Epithelial cell of prostate (primary cell): ENCODE measurements around the gene CDK17.

Source experiments
- DNase-seq: peaks from one replicate; pipeline ENCODE4 v3.0.0-alpha.2; 2011; ENCODE audit warnings: low read depth, low spot score
- H3K27ac ChIP-seq: fragments of 450-650 bp; 2 replicates; pipeline ENCODE4 v1.5.1; 2017; ENCODE audit warnings: mild to moderate bottlenecking

Gene CDK17

DNA sequence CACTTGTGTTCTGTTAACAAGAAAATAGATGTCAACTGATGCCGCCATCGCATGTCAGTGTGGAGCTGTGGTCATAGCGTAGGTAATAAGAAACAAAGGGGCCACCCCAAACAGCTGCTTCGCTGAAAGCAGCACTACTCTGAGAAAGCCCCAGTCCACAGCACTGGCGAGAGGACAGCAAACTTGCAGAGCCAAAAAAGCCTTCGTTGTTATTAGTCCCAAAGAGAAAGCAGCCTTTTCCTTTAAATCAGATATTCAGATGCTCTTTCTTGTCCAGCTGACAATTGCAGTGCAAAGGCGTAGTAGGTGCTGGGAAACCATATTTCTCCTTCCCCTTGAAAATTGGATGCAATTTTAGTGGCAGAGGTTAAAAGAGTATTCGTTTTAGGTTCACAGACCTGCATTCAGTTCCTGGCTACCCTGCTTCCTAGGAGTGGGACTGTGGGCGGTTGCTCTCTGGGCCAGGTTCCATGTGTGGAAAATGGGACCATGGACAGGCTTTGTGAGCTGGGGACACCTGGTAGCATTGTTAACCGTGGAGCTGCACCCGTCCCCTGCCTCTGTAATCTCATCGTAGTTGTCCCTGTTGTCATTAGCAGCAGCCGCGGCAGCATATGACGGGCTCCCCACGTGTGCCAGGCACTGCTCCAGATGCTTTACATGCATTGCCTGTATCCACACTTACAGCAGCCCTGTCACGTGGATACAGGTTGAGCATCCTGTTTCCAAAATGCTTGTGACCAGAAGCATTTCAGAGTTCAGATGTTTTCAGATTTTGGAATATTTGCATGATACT lies 151.9 kb downstream of the CDK17 start:
- no peak for DNase-seq
- H3K27ac ChIP-seq = no peak overlapping the region

DNA sequence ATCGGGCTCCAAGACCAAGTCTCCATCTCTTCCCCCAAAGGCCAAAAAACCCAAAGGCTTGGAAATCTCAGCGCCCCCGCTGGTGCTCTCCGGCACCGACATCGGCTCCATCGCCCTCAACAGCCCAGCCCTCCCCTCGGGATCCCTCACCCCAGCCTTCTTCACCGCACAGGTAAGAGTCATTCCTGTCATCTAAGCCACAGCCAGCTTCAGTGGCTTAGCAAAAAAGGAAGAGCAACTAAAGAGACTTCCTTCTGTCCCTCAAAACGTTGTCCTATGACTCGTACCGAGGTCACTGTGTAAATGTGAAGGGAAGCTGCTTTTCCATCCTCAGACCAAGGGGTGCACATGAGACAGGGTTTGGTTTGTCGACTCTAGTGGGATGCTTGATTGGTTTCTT lies 152.7 kb downstream of the CDK17 start:
- no peak for DNase-seq
- no peak overlapping the region for H3K27ac ChIP-seq

DNA sequence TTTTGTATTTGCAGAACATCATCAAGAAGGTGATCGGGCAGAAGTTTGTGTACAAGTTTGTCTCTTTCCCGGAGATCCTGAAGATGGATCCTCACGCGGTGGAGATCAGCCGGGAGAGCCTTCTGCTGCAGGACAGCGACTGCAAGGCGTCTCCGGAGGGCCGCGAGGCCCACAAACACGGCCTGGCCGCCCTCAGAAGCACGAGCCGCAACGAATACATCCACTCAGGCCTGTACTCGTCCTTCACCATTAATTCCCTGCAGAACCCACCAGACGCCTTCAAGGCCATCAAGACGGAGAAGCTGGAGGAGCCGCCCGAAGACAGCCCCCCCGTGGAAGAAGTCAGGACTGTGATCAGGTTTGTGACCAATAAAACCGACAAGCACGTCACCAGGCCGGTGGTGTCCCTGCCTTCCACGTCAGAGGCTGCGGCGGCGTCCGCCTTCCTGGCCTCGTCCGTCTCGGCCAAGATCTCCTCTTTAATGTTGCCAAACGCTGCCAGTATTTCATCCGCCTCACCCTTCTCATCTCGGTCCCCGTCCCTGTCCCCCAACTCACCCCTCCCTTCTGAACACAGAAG lies 153.2 kb downstream of the CDK17 start:
- DNase-seq = no peak
- H3K27ac ChIP-seq = no peak overlapping the region

DNA sequence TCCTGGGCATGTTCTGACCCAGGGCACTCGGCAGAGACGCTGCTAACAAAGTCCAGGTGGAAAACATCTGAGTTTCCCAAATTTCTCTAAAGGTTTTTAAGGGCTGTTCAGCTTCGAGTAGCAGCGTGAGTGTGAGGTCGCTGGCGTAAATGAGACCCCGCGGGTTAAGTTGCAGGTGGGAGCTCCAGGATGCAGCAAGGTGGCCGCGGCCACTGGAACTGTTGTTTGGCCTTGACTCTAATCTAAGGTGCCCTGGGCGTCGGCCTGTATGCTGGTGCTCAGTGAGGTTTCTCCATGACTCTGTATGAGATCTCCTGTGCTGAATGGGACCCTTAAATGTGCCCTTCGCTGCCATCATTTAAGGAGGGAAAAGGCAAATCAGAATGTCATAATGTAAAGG lies 155.4 kb downstream of the CDK17 start:
- DNase-seq = no peak
- no peak overlapping the region for H3K27ac ChIP-seq

DNA sequence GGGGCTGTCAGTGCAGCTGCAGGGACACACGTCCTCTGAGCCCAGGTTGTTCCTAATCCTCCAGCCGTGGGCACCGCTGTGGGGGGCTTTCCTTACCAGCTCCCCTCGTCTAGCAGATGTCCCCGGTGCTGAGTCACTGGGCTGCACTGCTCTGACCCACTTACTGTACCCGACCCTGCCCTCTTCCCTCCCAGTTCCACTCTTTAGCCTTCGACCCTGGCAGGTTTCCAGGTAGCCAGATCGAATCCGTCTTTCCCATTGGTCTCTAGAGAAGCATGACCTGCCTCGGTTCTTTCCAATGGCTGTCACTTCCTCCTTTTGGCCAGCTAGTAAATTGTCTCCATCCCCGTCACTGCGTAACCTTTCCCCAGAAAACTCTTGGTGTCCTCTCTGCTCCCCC lies 157.6 kb downstream of the CDK17 start:
- no peak for DNase-seq
- no peak overlapping the region for H3K27ac ChIP-seq

DNA sequence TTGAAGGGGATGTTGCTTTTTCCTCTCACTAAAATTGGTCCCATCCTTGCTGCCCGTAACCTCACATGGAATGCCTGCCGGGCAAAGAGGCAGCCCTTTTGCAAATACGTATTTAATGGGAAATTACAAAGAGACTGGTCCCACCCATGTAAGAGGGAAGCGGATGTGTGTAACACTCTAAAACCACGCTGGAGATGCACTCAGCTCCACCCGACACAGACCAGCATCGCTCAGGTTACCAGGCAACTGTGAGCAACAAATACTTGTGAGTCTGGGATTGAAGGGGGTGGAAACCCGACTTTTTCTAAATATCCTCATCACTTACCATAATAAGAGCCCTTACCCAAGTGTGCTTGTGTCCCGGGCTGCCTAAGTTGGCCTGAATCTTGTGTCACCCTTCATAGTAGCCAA lies 158.4 kb downstream of the CDK17 start:
- H3K27ac ChIP-seq = no peak overlapping the region
- DNase-seq = no peak

DNA sequence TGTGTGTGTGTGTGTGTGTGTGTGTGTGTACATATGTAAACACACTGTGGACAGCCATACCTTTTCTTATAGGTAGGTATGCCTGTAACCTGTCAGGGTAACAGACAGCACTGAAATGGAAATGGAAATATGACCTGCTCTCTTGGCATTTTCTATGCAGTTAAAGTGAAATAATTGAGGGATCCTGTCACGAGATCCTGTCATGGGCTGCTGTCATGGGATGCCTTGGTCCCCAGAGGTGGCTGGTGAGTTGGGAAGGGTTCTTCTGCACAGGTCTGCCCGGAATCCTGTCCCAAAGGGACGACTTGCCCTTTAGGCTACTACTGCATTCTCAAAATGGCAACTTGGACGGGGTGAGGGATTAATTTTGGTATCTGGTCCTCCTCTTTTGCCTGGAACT lies 158.8 kb downstream of the CDK17 start:
- DNase-seq = no peak

DNA sequence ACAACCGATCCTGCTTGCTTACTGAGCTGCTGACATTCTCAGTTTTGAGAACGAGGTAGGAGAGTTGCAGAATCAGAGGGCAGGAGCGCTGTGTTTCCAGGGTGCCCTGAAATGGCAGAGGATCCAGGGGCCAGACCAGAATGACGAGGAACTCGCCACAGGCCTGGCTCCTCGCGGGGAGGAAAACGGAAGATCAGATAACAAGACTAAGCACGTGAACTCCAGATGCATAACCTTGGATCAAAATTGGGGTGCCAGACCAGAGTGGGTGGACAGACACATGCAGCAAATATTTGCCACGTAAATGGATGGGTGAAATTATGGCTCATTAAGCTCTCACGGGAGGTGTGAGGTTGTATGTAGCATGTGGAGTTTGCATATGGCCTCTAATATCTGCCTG lies 159.6 kb downstream of the CDK17 start:
- H3K27ac ChIP-seq = no peak overlapping the region
- no peak for DNase-seq

More for the DNA sequence above, 158.8 kb downstream of the CDK17 start:
- H3K27ac ChIP-seq = no peak overlapping the region

DNA sequence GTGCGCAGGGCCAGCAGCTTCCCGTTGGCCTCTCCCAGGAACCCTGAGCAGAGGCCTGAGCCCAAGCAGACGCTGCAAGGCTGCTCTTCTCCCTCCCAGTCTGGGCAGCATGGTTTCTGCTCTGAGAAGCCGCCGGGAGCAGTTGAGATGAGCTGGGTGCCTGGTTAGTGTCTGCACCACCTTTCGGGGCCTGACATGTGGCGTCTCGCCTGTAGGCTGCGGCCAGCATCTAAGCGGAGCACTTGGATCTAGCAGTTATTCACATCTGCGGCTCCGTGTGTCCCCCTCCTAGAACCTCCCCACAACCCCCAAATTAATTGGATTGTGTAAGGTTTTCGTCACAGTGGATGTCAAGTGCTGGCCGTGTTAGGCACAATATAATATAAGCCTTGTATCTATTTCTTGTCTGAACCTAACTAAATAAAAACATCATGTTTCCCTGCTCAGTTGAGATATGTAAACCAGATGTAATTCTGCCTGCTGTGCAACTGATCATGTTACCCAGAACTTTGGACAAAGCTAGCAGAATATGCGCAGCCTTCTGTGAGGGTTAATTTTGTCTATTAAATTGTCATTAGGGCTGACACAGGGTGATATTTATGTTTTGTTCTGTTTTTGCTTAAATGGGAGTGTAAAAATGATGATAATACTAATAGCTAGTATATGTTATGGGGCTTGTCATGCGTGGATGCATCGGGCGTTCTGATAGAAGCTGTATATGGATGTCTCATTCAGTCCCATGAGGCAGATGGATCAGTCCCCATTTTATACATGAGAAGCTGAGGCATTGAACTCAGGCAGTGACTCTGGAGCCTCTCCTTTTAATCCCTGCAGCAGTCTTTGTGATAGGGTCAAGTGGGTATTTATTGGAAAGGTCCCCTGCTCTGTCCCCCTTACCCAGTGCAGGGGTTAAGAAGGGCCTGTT lies 160.3 kb downstream of the CDK17 start:
- no peak for DNase-seq
- no peak overlapping the region for H3K27ac ChIP-seq

DNA sequence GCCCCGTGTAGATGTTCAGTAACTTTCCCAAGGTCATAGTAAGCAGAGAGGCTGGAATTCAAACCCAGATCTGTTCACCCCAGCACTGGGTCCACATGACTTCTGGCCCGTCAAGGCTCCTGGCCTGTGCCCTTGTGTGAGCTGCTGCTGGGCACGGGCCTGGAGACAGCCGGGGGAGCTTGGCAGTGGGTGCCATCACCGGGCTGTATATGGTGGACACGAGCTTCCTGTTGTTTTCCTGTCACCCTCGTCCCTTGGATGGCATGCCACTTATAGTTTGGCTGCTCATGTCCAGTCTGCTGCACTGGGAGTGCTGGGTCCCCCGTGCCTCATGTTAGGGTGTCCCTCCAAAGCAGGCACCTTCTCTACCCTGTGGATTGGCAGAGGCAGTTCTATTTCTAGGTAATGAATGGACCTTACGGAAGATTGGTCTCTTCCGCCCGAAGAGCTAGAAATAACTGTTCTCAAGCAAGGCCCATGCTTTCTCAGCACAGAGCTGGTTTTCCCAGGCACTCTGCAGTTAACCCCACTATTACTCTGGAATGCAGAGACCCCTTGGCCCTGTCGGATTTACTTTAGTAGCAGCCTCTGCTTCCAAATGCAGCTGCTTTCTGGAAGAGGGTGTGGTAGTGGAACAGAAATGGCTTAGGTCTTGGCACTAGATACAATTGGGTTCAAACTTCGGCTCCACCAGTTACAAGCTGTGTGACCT lies 161.7 kb downstream of the CDK17 start:
- H3K27ac ChIP-seq = peak overlapping the region; percentile 66

DNA sequence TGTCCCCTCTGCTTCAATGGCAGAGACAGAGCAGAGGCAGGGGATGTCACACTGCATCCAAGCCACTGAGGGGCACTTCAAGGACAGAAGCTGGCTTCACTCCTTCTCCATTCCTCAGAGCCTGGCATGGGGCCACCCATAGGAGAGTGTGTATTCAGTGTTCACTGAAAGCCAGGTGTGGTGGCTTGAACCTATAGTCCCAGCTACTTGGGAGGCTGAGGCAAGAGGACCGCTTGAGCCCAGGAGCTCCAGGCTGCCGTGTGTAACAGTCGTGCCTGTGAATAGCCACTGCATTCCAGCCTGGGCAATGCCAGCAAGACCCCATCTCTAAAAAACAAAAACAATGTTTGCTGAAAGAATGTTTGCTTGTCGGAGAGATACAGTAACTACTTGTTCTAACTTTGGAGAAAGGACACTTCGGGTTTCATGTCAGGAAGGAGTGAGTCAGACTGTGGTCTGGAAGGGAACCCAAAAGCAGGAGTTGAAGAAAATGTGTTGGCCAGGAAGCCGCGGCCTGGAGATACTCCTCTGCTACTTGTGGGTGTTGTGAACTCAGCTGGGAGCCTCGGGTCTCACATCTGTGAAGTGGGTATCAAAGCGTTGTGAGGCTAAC lies 162.7 kb downstream of the CDK17 start:
- DNase-seq = peak; percentile 50
- H3K27ac ChIP-seq = peak overlapping the region; percentile 66

More for the DNA sequence above, 161.7 kb downstream of the CDK17 start:
- no peak for DNase-seq

DNA sequence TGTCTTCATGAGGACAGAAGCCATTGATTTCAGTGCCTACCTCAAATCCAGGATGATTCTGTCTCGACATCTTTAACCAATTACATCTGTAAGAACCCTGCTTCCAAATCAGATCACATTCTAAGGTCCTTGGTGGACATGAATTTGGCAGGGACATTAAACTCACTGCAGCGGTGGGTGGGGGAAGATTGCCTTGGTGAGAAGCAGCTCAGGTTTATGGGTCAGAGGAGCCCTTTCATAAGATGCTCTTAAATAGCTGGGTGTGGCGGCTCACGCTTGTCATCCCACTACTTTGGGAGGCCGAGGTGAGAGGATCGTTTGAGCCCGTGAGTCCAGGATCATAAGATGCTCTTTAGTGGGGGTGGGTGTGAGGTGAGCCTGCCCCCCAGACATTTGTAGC lies 163.2 kb downstream of the CDK17 start:
- no peak for DNase-seq

DNA sequence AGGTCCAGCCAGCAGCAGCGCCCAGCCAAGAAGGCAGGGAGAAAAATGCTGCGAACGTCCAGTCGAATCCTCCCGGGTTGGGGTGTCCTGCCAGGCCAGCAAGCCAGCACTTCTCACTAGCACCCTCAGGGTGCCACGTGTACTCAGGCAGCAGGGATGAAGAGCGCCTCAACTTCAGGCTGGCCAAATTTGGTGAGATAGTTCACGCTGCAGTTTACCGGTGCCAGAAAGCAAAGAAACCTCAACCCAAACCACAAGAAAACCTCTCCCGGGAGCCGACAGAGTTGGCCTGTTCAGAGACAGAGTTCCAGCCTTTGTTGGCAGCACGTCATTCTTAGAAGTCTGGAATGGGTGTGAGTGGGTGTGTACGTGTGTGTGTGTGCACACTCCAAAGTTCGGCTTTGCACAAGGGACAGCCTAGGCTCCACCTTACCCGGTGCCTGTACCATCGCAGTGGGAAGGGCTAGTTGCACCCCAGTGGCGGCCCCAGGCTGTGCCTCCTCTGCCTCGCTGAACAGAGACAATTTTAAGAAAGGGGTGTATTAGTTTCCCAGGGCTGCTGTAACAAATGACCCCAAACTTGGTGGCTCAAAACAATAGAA lies 163.9 kb downstream of the CDK17 start:
- H3K27ac ChIP-seq = peak overlapping the region; percentile 66
- no peak for DNase-seq

More for the DNA sequence above, 163.2 kb downstream of the CDK17 start:
- peak overlapping the region; percentile 66 for H3K27ac ChIP-seq

DNA sequence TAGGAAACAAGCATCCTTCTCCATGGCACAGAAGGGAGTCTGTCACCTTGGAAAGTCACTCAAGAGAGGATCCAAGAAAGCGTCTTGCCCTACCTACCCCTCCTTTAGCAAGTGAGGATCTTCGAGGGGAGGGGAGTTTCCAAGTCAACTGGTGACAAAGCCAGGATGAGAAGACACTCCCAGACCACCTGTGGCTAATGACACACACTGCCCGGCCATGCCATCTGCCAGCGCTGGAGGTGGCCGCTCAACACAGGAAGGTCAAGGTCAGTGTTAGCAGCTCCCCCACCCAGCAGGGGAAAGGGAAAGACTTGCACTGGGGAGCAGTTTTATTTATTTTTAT lies 164.8 kb downstream of the CDK17 start:
- H3K27ac ChIP-seq = no peak overlapping the region
- DNase-seq = no peak

DNA sequence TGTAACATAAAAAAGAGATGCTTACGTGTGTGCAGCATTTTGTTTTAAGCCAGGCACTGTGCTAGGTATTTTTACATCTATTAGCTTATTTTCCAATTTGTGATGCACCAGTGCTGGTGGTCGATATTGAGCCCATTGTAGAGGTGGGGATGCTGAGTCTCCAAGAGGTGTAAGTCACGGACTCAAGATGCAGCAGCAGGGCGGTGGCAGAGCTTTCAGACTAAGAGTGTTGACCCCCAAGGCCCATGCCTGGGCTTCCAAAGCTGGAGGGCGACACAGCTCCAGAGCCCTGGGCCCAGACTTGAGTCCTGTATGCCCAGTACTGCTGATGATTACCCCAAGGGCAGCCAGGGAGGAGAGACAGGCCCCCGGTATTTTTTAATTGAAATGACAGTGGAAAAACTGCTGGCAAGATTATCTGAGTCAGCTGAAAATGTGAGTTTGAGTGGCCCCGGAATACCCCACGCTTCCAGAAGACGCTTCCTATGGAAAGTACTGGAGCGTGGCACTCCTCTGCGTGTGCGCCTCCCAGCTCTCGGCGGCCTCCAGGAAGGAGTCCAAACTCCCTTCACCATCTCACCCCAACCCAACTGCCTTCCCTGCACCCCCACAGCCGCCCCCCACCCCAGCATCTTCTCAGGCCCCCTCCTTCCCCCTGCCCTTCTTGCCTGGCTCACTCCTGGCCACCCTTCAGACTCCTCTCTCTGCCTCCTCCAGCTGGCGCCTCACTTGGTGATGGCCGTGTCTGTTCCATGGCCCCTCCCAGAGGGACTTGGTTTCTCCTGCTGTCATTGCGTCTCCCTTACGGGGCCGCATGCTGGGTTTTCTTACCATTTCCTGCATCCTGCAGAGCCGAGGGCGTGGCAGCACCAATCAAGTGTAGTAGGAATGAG lies 165.4 kb downstream of the CDK17 start:
- H3K27ac ChIP-seq = no peak overlapping the region
- no peak for DNase-seq

DNA sequence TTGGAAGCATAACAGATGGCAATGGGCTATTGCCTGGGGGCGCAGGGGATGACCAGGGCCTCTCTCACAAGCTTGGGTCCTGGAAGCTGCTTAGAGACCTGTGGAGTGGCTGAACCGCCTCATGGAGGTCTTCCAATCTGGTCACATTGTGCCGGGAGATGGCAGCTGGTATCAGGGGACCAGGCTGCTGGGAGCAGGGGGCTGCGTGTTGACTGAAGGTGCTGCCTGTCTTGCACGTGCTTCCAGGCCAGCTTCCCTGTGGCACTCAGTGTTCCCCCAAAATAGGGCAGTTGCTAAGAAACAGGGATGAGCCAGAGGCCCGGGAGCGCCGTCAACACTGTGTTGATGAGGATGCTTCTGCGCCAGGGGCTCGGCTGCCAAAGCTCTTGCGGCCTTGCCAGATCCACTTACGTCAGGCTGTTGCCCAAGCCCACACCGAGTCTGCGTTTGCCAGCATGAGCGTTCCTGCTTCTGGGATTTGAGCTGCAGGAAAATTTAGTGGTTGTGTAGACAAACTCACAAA lies 166.2 kb downstream of the CDK17 start:
- DNase-seq = no peak
- peak overlapping the region; percentile 3 for H3K27ac ChIP-seq

DNA sequence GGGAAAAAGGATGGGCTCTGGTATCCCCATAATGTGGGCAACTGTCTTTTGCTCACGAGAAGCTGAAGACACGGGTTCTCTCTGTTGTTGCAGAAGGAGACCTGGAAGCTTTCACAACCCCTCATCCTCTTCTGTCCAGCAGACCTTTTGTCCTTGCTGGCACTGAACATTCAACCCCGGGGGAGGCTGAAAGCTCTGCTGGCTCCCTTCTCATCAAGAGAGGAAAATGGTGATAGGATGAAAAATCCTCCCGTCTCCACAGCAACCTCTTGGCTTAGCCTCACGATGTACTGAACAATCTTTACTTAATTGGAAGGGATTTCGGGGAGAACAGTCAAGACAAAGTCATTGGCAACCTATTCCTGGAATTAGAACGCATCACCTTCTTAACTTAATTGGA lies 167.1 kb downstream of the CDK17 start:
- DNase-seq = no peak
- no peak overlapping the region for H3K27ac ChIP-seq

DNA sequence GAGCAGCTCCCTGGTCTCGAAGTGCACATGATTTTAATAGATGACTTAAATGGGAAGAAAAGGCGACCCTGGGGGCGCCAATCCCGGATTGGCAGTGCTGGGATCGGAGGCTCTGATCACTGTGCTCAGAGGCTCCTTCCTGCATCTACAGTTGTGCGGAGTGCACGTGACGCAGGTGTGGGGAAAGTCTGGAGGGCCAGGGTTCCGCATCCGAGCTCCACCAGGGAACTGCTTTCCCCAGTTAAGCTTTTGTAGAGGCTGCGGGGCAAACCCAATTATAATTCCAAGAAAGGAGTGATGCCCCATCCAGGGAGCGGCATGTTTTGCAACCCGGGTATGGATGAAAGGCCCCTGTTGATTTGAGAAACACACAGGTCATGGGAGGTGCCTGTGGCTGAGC lies 169.6 kb downstream of the CDK17 start:
- no peak overlapping the region for H3K27ac ChIP-seq
- no peak for DNase-seq
